ENCODE measurements around the gene ATRIP.

DNA sequence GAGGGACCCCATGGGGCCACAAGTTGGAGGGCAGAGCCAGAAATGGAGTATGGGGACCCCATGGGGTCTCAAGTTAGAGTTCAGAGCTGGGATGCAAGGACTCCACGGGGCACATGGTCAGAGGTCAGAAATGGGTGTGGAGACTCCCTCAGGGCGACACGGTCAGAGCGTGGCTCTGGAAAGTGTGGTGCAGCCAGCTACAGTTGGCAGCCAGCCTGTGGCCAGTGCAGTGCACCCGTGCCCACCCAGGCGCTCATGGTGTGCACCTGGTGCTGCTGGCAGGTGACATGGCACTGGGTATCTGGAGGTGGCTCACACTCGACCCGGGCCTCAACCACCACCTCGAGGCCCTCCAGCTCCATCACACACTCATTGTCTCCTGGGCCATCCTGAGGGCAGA is 27.9 kb upstream of the ATRIP start:
- TF ChIP-seq EZH2 (IDR thresholded peaks at IDR 0.05) (no peak), EZH2phosphoT487 (IDR thresholded peaks at IDR 0.05) (no peak)
- TF ChIP-seq, protein P1, sequence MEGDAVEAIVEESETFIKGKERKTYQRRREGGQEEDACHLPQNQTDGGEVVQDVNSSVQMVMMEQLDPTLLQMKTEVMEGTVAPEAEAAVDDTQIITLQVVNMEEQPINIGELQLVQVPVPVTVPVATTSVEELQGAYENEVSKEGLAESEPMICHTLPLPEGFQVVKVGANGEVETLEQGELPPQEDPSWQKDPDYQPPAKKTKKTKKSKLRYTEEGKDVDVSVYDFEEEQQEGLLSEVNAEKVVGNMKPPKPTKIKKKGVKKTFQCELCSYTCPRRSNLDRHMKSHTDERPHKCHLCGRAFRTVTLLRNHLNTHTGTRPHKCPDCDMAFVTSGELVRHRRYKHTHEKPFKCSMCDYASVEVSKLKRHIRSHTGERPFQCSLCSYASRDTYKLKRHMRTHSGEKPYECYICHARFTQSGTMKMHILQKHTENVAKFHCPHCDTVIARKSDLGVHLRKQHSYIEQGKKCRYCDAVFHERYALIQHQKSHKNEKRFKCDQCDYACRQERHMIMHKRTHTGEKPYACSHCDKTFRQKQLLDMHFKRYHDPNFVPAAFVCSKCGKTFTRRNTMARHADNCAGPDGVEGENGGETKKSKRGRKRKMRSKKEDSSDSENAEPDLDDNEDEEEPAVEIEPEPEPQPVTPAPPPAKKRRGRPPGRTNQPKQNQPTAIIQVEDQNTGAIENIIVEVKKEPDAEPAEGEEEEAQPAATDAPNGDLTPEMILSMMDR (IDR thresholded peaks at IDR 0.05): no peak
